Left kidney (tissue), 2 donors: ENCODE measurements around the gene SMAD2. TPM values are rescaled to one million over a fixed set of nuclear protein-coding genes. Genes with fewer than 3 reads are reported as not detected.
"Not testable (repeated sequence)": the region's sequence is repeated elsewhere in the genome, so short reads cannot be mapped to it uniquely, and the experiment has no call there.

Source experiments
- DNase-seq: peaks from one replicate; pipeline ENCODE4 v3.0.0-alpha.2; 2013
- polyA plus RNA-seq: library from polyadenylated mRNA; unstranded; fragments of 120-200 nt; gene quantifications from one replicate; pipeline ENCODE4 v1.2.1, GENCODE V29; 2013; ENCODE audit not compliant: insufficient read length

Gene SMAD2
- polyA plus RNA-seq, 1 donor = 95.0 TPM

DNA sequence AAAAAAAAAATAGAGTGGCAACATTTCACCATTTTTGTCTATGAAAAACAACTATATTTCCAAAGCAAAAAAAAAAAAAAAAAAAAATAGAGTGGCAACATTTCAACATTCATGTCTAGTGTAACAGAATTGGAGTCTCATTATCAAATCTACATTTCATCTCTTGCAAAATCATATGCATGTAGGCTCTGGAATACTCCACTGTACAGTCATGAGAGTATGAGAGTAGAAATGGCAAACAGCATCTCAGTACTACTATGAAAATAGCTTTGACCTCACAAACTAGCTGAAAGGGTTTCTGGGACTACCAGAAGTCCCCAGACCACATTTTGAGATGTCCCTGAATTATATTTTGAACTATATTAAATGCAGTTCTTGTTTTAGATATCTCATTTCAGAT, 82.8 kb downstream of the SMAD2 start:
- no peak for DNase-seq

DNA sequence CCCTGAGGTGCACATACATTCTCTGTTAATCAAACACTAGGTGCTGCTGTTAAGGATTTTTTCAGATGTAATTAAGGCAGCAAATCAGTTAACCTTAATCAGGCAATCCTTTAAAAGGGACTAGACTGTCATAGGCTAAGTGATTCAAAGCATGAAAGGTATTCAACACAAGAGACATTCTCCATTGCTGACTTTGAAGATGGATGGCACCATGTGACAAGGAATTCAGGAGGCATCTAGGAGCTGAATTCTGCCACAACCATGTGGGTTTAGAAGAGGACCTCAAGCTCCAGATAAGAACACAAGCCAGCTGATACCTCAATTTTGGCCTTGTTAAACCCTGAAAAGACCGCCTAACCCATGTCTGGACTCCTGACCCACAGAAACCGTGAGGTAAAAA, 84.0 kb downstream of the SMAD2 start:
- DNase-seq = no peak

DNA sequence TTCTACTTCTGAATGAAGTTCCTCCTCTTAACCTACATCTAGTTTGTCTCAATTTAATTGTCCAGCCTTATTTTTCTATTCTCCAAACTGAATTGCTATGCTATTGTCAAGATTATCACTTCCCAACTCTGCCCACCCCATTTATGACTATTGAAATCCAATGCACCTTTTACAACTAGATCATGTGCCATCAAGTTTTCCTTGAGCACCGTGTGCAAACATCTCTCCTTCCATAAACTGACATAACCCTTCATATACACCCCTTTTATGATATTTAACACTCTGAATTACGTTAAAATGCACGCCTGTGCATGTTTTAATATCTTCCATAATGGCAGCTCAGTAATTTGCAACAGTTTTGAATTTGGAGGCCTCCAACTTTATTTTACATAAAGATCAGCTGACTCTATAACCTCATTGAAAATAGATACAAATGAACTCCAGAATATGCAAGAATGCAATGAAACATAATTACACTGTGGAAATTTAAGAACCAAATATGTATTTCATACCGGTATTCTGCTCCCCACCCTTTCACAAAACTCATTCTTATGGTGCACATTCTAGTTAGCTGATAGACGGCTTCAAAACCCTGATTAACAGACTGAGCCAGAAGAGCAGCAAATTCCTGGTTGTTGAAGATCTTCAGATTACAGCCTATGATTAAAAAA, 85.5 kb downstream of the SMAD2 start:
- DNase-seq = no peak

DNA sequence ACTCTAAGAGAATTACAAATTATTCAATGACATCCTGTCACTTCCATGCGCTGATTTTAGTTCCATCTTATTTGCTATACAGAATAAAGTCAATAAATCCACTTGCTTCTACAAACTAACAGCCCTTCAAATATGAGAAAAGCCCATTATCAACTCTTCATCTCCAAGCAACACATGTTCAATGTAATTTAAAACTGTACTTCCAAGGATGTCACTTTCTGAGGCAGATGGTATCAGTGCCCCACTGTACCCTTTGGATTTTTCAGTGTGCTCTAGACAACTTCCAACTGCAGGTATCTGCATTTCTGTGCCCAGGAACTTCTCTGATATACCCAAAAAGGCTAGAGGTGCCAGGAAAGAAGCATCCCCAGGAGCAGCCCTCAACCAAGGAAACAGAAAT, 87.6 kb downstream of the SMAD2 start:
- no peak for DNase-seq

DNA sequence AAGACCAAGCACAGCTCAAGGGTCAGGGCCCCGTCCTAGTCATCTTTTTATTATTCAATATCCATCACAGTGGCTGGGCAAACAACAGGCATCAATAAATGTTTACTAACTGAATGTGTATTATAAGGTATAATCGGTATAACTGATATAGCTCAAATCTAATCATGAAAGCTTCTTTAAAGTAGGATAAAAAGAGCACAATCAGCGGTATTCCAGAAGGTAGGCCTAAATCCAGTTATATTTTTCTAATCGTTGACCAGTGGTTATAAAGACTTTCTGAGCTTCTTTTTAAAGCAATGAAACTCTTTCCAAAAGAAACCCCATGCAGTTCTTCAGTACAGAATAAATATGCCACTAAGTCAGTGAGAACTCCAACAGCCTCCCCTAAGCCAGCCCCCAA, 92.1 kb downstream of the SMAD2 start:
- DNase-seq = no peak

DNA sequence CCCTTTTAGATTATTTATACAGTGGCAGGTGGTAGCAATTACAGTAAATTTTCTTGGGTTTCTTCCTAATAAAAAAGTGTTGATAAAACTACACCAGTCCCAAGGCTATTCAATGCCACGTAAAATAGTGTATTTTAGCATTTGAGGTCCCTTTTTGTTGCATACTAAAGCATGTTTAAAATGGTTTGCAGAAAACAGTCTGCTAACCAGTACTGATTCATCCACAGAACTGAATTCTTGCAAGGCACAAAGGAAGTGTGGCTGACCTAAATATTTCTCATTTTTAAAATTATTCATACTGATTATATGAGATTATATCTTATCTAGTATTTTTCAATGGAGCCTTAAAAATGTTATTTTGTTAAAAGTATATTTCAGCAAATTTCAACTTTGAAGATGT, 98.1 kb downstream of the SMAD2 start:
- DNase-seq = no peak

DNA sequence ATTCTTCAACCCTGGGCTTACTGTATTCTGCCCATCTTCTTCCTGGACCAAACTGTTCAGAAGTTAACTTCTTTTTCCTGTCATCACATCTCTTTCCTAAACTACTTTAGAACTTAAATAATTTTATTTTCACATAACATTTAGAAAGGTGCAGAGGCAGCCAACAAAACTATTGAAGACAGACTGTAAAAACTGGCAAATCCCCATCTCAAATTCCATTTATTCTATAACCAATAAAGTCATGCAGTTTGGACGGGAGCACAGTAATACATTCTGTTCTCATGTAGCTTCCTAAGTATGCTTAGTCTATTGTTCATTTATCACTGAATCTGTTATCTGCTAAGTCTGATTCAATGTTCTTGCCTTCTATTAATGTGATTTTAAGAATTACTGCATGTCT, 99.1 kb downstream of the SMAD2 start:
- DNase-seq = no peak

DNA sequence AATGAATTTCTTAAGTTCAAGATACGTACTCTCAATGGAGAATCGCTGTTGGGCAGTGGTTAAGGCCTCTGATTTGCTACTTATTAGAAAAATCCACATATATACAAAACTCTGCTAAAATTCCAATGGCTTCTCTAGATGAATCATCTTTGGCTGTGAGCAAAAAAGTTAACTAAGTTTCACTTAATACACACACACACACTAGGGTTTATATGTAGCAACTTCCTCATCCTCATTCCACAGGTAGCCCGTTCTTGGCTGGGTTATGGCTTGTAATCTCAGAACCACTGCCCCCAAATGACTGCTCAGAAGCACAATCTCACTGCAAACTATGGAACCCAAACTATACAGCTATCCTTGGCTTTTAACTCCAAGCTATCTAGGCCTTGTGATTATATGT, 99.7 kb downstream of the SMAD2 start:
- DNase-seq = no peak

DNA sequence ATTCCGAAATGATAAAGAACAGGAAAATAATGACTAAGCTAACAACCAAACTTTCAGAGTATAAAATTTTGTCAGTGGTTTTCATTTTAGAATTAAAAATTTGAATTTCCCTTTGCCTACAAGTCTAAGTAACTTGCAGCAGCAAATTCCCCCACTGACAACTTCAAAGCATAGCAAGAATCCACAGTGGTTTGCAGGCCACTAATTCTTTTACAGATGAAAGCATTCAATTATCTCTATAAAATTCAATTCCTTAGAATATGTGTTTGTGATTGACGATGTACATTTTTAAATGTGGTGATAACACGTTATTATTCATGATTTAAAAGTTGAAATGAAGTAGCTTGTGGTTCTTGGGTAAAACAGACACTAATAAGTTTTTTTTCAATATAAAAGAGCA, 100.6 kb downstream of the SMAD2 start:
- DNase-seq = no peak

DNA sequence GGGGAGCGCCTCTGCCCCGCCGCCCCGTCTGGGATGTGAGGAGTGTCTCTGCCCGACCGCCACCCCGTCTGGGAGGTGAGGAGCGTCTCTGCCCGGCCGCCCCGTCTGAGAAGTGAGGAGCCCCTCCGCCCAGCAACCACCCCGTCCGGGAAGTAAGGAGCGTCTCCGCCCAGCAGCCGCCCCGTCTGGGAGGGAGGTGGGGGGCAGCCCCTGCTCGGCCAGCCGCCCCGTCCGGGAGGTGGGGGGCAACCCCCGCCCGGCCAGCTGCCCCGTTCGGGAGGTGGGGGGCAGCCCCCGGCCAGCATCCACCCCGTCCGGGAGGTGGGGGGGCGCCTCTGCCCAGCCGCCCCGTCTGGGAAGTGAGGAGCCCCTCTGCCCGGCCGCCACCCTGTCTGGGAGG, 102.4 kb downstream of the SMAD2 start:
- not testable (repeated sequence) for DNase-seq

DNA sequence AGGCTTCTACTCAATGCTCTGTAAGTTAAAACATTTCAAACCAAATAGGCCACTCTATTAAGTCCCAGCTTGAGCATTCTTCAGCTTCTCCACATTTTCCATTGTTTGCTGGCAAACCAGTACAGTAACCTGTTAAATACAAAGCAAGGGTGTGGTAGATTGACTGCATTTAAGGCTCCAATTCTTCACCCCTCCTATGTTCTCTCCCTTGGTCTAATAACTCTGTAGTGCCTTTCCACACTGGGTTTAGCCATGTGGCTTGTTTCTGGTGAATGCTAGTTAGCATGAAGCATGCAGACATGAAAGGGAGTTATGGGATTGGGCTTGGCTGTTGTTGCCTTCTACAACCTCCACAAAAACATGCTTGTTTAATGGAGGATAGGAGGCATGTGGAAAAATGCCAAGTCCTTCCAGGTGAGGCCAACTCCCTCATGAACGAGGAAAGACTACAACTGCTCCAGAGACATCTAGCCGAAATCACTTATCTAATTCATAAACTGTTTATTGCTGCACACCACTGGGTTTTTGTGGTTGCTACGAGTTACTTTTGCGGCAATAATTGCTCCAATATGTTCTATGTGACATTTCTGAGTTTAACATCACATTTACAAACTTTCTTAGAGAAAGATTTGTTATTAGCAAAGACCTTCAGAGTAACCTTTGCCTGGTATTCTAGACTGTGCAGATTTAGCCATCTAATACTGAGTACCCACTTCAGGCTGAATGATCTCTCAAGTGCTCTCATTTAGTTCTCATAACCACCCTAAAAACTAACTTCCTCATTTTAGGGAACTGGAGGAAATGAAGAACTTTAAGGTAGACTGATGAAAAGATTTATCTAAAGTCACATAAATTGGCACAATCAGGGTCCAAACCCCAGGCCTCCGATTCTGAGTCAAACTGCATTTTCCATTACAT, 104.0 kb downstream of the SMAD2 start:
- DNase-seq = no peak

DNA sequence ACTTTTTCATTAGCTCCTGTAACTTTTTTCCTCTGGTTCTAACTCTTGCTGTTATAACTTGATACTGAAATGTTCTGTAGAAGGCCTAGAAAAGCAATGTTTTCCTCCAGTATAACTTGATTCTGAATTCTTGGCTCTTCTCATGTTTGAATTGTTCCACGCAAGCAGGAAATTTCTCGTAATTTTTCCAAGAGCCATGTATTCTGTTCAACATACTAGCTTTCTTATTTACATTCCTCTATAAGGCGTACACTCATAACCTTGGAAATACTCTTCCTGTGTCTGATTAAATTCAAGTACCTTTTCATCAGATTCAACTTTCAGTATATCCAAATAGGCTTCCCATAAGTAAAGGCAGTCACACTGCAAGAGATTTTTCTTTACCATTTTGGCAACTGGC, 109.1 kb downstream of the SMAD2 start:
- DNase-seq = no peak

DNA sequence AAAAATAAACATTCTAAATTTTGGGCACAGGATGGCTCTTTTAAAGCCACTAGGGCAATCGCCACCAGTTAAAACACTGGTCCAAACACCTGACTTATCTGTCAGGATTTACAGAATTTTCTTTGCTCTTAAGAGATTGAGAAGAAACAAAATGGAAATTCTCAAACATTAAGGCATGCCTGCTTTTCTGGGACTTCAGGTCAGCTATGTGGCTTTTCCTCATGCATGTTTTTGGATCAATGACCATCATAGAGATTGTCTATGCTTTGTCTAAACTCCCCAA, 112.7 kb downstream of the SMAD2 start:
- no peak for DNase-seq

DNA sequence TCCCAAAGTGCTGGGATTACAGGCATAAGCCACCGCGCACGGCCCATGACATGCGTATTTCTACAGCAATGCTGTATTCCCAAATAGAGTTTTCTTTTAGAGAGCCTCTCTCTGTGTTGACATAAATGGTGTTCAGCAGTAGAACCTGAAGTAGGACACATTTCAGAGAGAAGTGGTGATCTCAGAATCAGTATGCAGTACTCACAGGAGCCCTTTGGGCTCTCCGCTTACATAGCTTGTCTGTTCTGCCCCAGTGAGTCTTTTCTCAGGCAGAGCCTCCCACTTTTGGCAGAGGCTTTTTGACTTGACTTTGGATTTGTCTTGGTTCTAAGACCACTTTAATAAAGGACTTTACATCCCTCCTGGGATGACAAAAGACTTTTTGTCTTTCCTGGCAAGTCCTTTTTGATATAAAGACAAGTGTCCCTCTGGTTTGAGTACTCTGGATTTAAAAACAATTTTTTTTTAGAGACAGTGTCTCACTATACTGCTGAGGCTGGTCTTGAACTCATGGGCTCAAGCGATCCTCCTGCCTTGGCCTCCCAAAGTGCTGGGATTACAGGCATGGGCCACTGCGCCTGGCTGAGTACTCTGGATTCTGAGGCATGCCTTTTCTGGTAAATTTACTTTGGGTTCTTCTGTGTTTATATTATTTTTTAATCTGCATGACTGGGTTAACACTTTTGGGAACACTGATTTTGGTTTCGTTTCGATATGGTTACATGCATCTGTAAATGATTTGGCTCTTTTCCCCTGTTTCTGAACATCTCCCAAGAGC, 113.3 kb downstream of the SMAD2 start:
- DNase-seq = no peak

DNA sequence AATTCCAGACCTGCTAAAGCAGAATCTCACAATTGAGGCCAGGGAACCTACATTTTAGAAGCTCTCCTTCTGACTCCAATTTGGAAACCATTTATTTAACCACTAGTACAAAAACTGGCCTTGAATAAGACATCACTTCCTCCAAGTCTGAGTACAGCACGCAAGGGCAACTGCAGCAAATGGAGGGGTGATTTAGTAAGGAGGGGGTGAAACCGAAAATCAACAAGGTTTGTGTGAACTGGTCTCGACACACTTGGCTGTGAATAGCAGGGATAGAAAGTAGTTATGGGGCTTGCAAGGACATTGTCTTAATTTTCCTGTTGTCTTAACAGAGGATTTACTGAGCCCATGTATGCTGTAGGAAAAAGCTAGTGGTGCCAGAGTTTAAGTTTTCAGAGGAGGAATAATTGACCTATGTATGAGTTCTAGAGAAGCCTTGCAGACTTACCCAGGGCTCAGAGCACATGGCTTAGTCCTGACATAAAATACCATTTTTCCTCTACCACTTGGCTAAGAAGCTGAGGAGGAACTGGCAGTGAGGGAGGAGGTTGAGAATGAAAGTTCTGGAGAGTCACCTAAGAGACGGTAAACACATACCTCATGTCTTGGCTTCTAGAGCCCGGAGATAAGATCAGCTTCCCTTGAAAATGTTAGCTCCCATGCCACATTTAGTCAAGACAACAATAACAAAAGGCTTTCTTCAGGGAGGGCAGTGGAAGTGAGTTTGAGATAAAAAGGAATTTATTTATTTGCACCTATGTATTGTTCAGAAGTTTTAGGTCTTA, 114.8 kb downstream of the SMAD2 start:
- no peak for DNase-seq

DNA sequence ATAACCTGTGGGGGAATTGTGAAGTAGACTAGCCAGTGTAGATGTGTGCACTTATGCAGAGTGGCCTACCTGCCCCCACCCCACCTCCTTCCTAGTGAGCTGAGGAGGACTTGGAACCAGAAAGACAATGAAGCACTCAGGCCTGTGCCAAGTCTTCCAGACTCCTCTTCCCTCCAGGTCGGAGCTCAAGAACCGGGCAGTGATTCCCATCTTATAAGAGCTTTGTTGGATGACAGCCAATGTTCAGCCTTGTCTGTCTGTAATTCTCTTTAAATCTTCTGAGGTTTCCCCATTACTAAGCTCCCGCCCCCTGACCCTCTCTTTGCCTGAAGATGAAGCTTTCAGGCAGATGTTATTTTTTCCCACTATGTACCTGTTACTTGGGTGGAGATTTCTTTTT, 121.0 kb downstream of the SMAD2 start:
- no peak for DNase-seq

DNA sequence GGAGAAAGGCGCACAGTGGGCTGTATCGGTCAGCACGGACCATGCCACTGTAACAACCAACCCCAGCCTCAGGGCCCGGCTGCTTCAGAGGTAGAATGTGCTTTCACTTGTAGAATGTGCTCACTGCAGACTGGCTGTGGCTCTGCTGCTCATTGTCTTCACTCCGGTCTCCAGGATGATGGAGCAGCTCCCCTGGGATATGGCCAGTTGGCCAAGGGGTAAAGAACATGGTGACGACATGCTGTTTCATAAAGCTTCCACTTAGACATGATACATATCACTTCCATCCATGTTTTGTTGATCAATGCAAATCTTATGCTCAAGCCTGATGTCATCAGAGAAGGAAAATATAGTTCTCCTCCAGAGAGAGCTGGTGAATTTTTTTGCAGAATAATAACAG, 127.7 kb downstream of the SMAD2 start:
- DNase-seq = no peak

DNA sequence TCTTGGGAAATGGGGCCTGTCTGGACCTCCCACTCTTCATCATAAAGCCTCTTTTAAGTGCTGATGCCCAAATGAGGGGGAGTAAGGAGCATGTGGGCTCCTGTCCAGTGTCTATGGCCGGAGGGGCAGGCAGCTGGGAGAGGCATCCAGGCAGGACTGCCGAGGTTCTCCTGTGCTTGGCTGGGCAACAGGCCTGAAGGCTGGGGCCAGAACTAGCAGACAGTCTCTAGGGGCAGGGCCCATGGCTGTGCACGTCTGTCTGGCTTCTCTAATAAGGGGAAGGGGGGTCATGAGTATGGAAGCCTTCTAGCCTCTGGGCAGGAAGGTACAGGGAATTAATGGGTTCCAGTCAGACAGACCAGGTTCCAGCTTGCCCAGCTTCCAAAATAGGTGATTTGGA, 128.6 kb downstream of the SMAD2 start:
- DNase-seq = no peak

DNA sequence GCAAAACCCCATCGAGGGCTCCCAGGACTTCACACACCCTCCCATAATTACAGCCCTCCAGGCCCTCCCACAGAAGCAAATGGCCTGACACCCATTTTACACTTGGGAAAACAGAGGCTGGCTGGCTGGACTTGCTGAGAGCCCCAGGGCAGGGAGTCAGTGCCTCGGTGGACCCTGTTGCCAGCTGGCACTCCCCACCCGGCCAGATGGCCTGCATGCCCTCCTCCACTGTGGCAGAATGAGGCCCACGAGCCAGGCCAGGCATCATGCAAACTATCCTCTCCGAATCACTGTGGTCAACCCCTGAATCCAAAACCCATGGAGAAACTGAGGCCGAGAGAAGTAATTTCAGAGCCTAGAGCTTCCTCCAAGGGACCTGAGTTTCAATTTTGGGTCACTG, 129.7 kb downstream of the SMAD2 start:
- no peak for DNase-seq

DNA sequence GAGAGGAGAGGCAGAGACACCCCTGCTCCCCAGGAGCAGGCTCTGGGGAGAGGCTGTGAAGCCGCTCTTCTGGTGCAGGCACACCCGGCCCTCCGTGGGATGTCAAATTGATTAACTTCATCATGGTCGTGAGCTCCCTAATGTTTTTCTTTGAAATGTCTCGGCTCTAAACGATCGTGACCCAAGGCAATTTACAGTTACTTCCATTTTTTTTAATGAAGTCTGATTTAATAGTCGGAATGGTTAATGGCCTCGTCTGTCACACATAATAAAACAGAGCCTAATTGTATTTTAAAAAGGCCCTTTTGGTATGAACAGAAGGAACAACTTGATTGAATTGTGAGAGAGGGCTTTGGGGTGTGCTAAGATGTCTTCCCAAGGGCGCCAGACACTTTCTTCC, 130.2 kb downstream of the SMAD2 start:
- peak; percentile 26 for DNase-seq

DNA sequence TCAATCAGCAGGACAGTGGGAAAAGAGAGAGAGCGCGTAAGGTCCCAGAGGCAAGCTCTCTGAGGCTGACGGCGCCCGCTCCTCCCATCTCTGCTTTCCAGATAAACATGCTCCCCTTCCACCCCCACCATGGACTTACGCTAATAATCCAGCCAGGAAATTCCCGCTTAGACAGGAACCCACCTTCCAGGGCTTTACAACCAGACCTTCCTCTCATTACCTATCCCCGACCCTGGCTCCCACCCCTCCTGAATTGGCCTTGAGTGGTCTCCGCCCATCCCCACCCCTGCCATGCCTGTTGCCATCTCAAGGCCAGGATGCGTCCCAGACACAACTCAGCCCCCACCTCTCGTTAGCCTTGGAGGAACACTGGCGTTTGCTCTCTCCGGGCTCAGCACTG, 131.1 kb downstream of the SMAD2 start:
- no peak for DNase-seq

DNA sequence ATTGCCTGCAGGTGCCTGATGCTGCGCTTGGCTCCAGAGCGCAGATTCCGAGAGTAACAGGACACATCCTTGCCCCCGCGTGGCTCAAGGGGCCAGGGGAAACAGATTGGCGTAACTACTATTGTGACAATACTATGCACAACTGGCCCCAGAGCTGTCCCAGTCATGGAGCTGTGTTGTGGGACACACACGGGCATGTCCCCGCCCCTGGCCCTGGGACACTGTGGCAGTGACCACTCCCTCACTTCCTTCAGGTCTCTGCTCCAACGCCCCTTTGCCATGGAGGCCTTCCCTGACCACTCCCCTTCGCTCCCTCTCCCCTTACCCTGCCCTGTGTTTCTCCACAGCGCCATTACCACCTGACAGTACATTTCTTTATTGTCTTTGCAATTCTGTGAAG, 132.1 kb downstream of the SMAD2 start:
- no peak for DNase-seq
